Measurements from ENCODE around the gene NFE2L1.

DNA sequence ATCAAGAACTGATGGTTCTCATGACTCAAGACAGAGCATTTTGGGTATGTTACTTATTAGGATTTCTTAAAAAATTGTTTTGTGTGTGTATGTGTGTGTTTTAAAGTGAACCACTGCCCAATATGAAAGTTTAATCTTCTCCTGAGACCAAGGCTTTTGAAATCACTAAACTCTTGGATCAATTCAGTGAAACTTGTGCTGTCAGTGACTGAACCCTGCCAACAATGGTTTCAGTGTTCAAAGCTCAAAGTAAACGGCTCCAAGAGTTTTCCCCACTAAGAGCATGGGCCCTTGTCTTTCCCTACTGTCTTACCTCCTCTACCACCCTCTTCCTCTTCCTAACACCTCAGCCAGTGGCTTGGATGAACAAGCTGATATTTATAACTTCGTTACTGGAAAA is 22.0 kb downstream of the NFE2L1 start:
- TF ChIP-seq, protein P1, sequence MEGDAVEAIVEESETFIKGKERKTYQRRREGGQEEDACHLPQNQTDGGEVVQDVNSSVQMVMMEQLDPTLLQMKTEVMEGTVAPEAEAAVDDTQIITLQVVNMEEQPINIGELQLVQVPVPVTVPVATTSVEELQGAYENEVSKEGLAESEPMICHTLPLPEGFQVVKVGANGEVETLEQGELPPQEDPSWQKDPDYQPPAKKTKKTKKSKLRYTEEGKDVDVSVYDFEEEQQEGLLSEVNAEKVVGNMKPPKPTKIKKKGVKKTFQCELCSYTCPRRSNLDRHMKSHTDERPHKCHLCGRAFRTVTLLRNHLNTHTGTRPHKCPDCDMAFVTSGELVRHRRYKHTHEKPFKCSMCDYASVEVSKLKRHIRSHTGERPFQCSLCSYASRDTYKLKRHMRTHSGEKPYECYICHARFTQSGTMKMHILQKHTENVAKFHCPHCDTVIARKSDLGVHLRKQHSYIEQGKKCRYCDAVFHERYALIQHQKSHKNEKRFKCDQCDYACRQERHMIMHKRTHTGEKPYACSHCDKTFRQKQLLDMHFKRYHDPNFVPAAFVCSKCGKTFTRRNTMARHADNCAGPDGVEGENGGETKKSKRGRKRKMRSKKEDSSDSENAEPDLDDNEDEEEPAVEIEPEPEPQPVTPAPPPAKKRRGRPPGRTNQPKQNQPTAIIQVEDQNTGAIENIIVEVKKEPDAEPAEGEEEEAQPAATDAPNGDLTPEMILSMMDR (IDR thresholded peaks at IDR 0.05; ENCODE audit: control extremely low read depth in 1 of 3, insufficient read depth in 1 of 3, low read depth in 1 of 3, low read length in 3 of 3): no peak
- TF ChIP-seq, protein P2, sequence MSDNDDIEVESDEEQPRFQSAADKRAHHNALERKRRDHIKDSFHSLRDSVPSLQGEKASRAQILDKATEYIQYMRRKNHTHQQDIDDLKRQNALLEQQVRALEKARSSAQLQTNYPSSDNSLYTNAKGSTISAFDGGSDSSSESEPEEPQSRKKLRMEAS (IDR thresholded peaks at IDR 0.05): no peak

All from H1 (cell line).